K562 (cell line): ENCODE data around the gene CAPN13.

Experiments
- ATF3 ChIP-seq, 2 experiments: fragments of 450-650 bp in 1 of 2; sonication (generic) in 1 of 2; formaldehyde crosslinking in 1 of 2; IDR thresholded peaks in 1 of 2; conservative IDR thresholded peaks in 1 of 2; 2 replicates each; pipeline versions ENCODE4 v1.6.1 to v1.8.1; 2016 to 2023; ENCODE audit warnings: mild to moderate bottlenecking in 2 of 2, moderate library complexity in 2 of 2, inconsistent platforms in 1 of 2, missing genetic modification reagents in 1 of 2
- BDP1 ChIP-seq: IDR thresholded peaks from 3 replicates; pipeline ENCODE4 v1.6.1; 2011; ENCODE audit not compliant: insufficient read length, insufficient read depth
- BRD9 ChIP-seq: fragments of 450-650 bp; IDR thresholded peaks from 2 replicates; pipeline ENCODE4 v1.6.1; 2018; ENCODE audit warnings: low read depth; ENCODE audit not compliant: partially characterized antibody
- GABPA ChIP-seq: fragments of 200-800 bp; sonication (Bioruptor generic); conservative IDR thresholded peaks from 2 replicates; pipeline ENCODE4 v1.6.1; 2016; ENCODE audit warnings: low read depth, missing genetic modification characterization, missing compliant biosample characterization
- NFE2 ChIP-seq: IDR thresholded peaks from 2 replicates; pipeline ENCODE4 v1.6.1; 2014; ENCODE audit warnings: antibody characterized with exemption, low read depth
- POLR2A ChIP-seq: fragments of 450-650 bp; conservative IDR thresholded peaks from 2 replicates; pipeline ENCODE4 v1.6.1; 2016
- PRDM10 ChIP-seq: fragments of 450-650 bp; IDR thresholded peaks from 2 replicates; pipeline ENCODE4 v1.6.1; 2018; ENCODE audit not compliant: partially characterized antibody
- SMAD1 ChIP-seq: fragments of 150-350 bp; IDR thresholded peaks from 2 replicates; pipeline ENCODE4 v1.6.1; 2014; ENCODE audit warnings: low read length, low read depth; ENCODE audit not compliant: partially characterized antibody
- TARDBP ChIP-seq: fragments of 450-650 bp; IDR thresholded peaks from 2 replicates; pipeline ENCODE4 v1.6.1; 2016
- TF ChIP-seq, protein P1 (sequence below), 2 experiments: fragments of 450-650 bp in 1 of 2; sonication (generic) in 1 of 2; formaldehyde crosslinking in 1 of 2; IDR thresholded peaks; 2 replicates each; pipeline versions ENCODE4 v1.7.1 to v1.9.0; 2016 to 2022; ENCODE audit warnings: inconsistent platforms in 1 of 2, mild to moderate bottlenecking in 1 of 2, missing genetic modification reagents in 1 of 2
- TF ChIP-seq, protein P2 (sequence below): sonication (generic); formaldehyde crosslinking; IDR thresholded peaks from 2 replicates; pipeline ENCODE4 v1.8.1; 2023; ENCODE audit warnings: mild to moderate bottlenecking, missing genetic modification reagents
- TF ChIP-seq, protein P3 (sequence below): fragments of 450-650 bp; formaldehyde crosslinking; IDR thresholded peaks from 2 replicates; pipeline ENCODE4 v1.4.0; 2020; ENCODE audit warnings: mild to moderate bottlenecking, mixed read lengths
- TF ChIP-seq, protein P4 (sequence below), 2 experiments: fragments of 450-650 bp; IDR thresholded peaks; 2 replicates each; pipeline ENCODE4 v1.6.1; 2018; ENCODE audit warnings: mild to moderate bottlenecking in 2 of 2, low read depth in 1 of 2; ENCODE audit not compliant: partially characterized antibody in 2 of 2

- TF ChIP-seq, protein P1, sequence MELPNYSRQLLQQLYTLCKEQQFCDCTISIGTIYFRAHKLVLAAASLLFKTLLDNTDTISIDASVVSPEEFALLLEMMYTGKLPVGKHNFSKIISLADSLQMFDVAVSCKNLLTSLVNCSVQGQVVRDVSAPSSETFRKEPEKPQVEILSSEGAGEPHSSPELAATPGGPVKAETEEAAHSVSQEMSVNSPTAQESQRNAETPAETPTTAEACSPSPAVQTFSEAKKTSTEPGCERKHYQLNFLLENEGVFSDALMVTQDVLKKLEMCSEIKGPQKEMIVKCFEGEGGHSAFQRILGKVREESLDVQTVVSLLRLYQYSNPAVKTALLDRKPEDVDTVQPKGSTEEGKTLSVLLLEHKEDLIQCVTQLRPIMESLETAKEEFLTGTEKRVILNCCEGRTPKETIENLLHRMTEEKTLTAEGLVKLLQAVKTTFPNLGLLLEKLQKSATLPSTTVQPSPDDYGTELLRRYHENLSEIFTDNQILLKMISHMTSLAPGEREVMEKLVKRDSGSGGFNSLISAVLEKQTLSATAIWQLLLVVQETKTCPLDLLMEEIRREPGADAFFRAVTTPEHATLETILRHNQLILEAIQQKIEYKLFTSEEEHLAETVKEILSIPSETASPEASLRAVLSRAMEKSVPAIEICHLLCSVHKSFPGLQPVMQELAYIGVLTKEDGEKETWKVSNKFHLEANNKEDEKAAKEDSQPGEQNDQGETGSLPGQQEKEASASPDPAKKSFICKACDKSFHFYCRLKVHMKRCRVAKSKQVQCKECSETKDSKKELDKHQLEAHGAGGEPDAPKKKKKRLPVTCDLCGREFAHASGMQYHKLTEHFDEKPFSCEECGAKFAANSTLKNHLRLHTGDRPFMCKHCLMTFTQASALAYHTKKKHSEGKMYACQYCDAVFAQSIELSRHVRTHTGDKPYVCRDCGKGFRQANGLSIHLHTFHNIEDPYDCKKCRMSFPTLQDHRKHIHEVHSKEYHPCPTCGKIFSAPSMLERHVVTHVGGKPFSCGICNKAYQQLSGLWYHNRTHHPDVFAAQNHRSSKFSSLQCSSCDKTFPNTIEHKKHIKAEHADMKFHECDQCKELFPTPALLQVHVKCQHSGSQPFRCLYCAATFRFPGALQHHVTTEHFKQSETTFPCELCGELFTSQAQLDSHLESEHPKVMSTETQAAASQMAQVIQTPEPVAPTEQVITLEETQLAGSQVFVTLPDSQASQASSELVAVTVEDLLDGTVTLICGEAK (IDR thresholded peaks at IDR 0.05) = no peak
- TF ChIP-seq, protein P1 (CRISPR knock-in tag; IDR thresholded peaks at IDR 0.05) = no peak
- TF ChIP-seq, protein P2, sequence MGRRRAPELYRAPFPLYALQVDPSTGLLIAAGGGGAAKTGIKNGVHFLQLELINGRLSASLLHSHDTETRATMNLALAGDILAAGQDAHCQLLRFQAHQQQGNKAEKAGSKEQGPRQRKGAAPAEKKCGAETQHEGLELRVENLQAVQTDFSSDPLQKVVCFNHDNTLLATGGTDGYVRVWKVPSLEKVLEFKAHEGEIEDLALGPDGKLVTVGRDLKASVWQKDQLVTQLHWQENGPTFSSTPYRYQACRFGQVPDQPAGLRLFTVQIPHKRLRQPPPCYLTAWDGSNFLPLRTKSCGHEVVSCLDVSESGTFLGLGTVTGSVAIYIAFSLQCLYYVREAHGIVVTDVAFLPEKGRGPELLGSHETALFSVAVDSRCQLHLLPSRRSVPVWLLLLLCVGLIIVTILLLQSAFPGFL = no peak
- TF ChIP-seq BRD9 (no peak), GABPA (no peak), NFE2 (no peak), ATF3 (IDR thresholded peaks at IDR 0.05) (no peak), ATF3 (CRISPR knock-in tag; conservative IDR thresholded peaks at IDR 0.05) (no peak), BDP1 (no peak), PRDM10 (no peak), SMAD1 (no peak), POLR2A (no peak), TARDBP (no peak)
- TF ChIP-seq, protein P3, sequence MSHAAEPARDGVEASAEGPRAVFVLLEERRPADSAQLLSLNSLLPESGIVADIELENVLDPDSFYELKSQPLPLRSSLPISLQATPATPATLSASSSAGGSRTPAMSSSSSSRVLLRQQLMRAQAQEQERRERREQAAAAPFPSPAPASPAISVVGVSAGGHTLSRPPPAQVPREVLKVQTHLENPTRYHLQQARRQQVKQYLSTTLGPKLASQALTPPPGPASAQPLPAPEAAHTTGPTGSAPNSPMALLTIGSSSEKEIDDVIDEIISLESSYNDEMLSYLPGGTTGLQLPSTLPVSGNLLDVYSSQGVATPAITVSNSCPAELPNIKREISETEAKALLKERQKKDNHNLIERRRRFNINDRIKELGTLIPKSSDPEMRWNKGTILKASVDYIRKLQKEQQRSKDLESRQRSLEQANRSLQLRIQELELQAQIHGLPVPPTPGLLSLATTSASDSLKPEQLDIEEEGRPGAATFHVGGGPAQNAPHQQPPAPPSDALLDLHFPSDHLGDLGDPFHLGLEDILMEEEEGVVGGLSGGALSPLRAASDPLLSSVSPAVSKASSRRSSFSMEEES (CRISPR knock-in tag) = no peak
- TF ChIP-seq, protein P4, sequence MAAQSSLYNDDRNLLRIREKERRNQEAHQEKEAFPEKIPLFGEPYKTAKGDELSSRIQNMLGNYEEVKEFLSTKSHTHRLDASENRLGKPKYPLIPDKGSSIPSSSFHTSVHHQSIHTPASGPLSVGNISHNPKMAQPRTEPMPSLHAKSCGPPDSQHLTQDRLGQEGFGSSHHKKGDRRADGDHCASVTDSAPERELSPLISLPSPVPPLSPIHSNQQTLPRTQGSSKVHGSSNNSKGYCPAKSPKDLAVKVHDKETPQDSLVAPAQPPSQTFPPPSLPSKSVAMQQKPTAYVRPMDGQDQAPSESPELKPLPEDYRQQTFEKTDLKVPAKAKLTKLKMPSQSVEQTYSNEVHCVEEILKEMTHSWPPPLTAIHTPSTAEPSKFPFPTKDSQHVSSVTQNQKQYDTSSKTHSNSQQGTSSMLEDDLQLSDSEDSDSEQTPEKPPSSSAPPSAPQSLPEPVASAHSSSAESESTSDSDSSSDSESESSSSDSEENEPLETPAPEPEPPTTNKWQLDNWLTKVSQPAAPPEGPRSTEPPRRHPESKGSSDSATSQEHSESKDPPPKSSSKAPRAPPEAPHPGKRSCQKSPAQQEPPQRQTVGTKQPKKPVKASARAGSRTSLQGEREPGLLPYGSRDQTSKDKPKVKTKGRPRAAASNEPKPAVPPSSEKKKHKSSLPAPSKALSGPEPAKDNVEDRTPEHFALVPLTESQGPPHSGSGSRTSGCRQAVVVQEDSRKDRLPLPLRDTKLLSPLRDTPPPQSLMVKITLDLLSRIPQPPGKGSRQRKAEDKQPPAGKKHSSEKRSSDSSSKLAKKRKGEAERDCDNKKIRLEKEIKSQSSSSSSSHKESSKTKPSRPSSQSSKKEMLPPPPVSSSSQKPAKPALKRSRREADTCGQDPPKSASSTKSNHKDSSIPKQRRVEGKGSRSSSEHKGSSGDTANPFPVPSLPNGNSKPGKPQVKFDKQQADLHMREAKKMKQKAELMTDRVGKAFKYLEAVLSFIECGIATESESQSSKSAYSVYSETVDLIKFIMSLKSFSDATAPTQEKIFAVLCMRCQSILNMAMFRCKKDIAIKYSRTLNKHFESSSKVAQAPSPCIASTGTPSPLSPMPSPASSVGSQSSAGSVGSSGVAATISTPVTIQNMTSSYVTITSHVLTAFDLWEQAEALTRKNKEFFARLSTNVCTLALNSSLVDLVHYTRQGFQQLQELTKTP (IDR thresholded peaks at IDR 0.05; ENCODE audit: low read depth in 1 of 2, partially characterized antibody in 2 of 2) = no peak
Measured at GRCh38 chr2:30711646-30712085, 95.6 kb downstream of the CAPN13 start.
